CD4-positive, alpha-beta T cell treated with Interleukin-6 at 100 ng/mL for 8 hours (primary cell): ENCODE data around the gene DPP10.
"Not testable (repeated sequence)": the region's sequence is repeated elsewhere in the genome, so short reads cannot be mapped to it uniquely, and the experiment has no call there.

Experiments
- DNase-seq: peaks from one replicate; pipeline ENCODE4 v3.0.0-alpha.2; 2020; ENCODE audit warnings: mixed read lengths, low spot score

The DPP10 gene

DNA sequence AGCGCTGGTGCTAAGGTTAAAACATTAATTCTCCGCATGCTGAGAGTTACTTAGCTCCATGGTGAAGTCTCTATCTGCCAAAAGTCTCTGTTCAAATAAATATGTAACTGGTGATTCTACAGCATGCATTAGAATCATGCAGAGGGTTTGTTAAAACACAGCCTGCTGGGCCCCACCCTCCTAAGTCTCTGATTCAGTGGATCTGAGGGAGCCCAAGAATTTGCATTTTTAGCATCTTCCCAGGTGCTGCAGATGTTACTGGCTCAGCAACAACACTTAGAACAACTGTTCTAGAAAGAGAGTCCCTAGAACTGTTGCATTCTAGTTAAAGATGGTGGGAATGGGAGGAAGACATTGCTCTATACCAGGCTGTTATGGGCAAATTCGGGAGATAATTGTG lies 73.4 kb downstream of the DPP10 start:
- no peak for DNase-seq

GRCh38 chr2:114517580-114517979 lies 75.1 kb downstream of the DPP10 start:
- DNase-seq = no peak

- DNase-seq = no peak
These were observed 76.3 kb downstream of the DPP10 start for GRCh38 chr2:114518738-114519137.

DNA sequence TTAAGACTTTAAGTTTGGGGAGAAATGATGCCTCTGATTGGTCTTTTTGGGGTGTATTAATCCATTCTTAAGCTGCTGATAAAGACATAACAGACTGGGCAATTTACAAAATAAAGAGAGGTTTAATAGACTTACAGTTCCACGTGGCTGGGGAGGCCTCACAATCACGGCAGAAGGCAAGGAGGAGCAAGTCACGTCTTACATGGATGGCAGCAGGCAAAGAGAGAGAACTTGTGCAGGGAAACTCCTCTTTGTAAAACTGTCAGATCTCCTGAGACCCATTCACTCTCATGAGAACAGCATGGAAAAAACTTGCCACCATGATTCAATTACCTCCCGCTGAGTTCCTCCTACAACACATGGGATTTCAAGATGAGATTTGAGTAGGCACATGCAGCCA lies 80.2 kb downstream of the DPP10 start:
- not testable (repeated sequence) for DNase-seq

GRCh38 chr2:114525955-114526354 lies 83.5 kb downstream of the DPP10 start:
- DNase-seq = no peak

GRCh38 chr2:114526841-114527240 lies 84.4 kb downstream of the DPP10 start:
- DNase-seq = no peak

- DNase-seq = no peak
These were observed 85.0 kb downstream of the DPP10 start for GRCh38 chr2:114527330-114527983.

GRCh38 chr2:114534116-114535084 lies 92.0 kb downstream of the DPP10 start:
- DNase-seq = no peak

- DNase-seq = no peak
These were observed 95.3 kb downstream of the DPP10 start for GRCh38 chr2:114537777-114538176.

- no peak for DNase-seq
These were observed 100.3 kb downstream of the DPP10 start for GRCh38 chr2:114542695-114543094.

GRCh38 chr2:114543236-114543766 lies 100.9 kb downstream of the DPP10 start:
- no peak for DNase-seq

- DNase-seq = no peak
These were observed 102.6 kb downstream of the DPP10 start for GRCh38 chr2:114545052-114545451.

- DNase-seq = no peak
These were observed 104.1 kb downstream of the DPP10 start for GRCh38 chr2:114546531-114546930.

DNA sequence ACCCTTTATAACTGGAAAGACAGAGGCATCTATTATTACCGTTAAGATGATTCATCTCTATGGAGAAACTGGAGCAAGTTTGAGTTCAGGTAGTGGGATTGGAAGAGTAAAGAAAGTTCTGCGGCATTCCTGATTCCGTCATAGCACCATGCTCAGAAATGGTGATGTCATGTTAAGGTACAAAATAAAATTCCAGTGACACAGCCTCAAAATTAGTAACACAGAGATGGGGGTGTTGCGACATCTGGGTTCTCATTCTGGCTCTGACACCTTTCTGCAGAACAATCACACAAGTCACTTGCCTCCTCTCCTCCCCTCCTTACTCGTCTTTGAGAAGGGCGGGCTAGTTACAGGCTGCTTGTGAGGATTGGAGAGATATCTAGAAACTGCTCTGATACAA lies 105.7 kb downstream of the DPP10 start:
- no peak for DNase-seq

GRCh38 chr2:114550364-114550763 lies 107.9 kb downstream of the DPP10 start:
- no peak for DNase-seq

GRCh38 chr2:114550895-114551793 lies 108.7 kb downstream of the DPP10 start:
- no peak for DNase-seq

DNA sequence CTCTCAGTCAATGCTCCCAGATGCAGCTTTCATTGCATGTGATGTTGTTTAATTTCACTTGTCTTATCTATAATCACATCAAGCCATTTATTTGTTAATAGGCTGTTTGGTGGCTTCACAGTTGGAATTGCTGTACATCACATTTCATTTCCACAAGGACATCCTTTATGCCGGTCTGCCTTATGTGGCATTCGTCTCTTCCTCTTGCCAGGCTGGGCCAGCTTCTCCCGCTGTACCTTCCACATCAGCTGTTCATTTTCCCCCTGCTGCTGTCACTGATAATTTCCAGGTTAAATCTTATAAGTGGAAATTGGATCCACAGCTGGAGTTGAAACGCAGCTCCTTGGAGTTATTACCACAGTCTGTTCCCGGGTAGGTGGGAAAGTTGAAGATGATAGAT lies 110.6 kb downstream of the DPP10 start:
- no peak for DNase-seq

GRCh38 chr2:114569166-114569565 lies 126.7 kb downstream of the DPP10 start:
- DNase-seq = no peak

- no peak for DNase-seq
These were observed 135.2 kb downstream of the DPP10 start for GRCh38 chr2:114577657-114578056.

DNA sequence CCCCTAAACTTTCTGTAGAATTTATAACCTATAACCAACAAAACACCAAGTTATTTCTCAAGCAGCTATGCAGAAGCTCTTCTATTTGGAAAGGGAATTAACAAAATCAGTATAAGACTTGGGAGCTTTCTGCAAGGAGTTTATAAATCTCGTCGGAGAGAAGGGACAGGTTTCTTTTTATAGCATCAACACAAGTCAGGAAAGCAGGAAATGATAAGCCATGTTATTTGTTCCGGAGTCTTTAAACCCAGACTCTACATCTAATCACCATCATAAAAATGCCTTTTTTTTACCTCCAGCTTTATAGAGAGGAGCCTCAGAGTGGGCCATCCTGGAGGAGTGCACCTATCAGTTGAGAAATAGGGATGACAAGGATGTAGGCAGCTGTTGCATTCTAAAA lies 137.1 kb downstream of the DPP10 start:
- no peak for DNase-seq

DNA sequence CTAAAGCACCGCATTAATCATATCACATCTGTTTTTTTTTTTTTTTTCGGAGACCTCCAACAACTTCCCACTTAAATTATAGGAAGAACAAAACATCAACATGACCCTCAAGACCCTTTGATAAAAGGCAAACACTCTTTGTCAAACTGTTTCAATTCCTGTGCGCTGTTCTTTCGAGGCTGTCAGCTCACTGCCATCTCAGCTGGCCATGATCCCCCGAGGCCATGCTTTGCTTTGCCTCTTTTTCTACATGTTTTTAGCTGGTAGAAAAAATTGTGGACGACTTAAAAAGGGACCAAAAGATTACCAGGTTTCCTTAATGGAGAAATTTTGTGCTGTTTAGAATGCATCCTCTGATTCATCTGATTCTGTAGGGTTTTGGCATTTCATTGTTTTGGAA lies 138.2 kb downstream of the DPP10 start:
- no peak for DNase-seq

DNA sequence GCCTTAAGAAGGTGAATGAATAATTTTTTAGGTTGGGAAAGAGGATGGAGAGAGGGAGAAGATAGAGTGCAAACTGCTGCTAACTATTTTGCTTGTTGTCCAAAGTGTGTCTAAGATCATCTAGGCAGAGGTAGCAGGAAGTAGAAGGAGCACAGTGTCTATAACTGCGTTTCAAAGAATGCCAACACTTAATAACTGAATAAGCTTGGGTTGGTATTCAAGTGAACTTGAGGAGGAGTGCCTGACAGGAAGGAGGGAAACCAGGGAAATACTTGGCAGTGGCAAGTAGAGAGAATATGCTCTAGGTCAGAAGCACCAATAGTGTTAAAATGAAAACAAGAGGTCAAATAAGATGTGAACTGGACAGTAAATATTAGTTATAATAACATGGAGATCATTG lies 155.9 kb downstream of the DPP10 start:
- no peak for DNase-seq
